DOHH2 (cell line): ENCODE data around the gene DBX1.

Source experiments
- H3F3A ChIP-seq: fragments of 200-600 bp; sonication (generic), shearing (Covaris generic); 2 replicates; pipeline ENCODE4 v1.6.0; 2016; ENCODE audit warnings: antibody characterized with exemption, mild to moderate bottlenecking; ENCODE audit not compliant: control insufficient read depth, insufficient read depth
- H3K27ac ChIP-seq: fragments of 200-600 bp; sonication (generic); 2 replicates; pipeline ENCODE4 v1.5.1; 2014; ENCODE audit warnings: low read depth, mild to moderate bottlenecking, low read length, moderate library complexity
- H3K27me3 ChIP-seq: fragments of 200-600 bp; sonication (generic); 2 replicates; pipeline ENCODE4 v1.6.1; 2014; ENCODE audit warnings: mild to moderate bottlenecking, low read length, mixed read lengths; ENCODE audit not compliant: control insufficient read depth
- H3K36me3 ChIP-seq: fragments of 200-600 bp; sonication (generic); 2 replicates; pipeline ENCODE4 v1.6.1; 2014; ENCODE audit warnings: mild to moderate bottlenecking, low read length, moderate library complexity, mixed read lengths; ENCODE audit not compliant: control insufficient read depth
- H3K4me1 ChIP-seq: fragments of 200-600 bp; sonication (generic); 2 replicates; pipeline ENCODE4 v1.6.1; 2014; ENCODE audit warnings: mild to moderate bottlenecking, low read length, mixed read lengths; ENCODE audit not compliant: control insufficient read depth
- H3K4me2 ChIP-seq: fragments of 200-600 bp; sonication (generic); 2 replicates; pipeline ENCODE4 v1.6.0; 2014; ENCODE audit warnings: mild to moderate bottlenecking, low read length, moderate library complexity
- H3K4me3 ChIP-seq: fragments of 200-600 bp; sonication (generic); 2 replicates; pipeline ENCODE4 v1.5.1; 2014; ENCODE audit warnings: mild to moderate bottlenecking, low read length, mixed read lengths
- H3K79me2 ChIP-seq: fragments of 200-600 bp; sonication (generic); 2 replicates; pipeline ENCODE4 v1.6.1; 2014; ENCODE audit warnings: mild to moderate bottlenecking, low read length, mixed read lengths; ENCODE audit not compliant: control insufficient read depth
- H3K9me2 ChIP-seq: fragments of 200-600 bp; sonication (generic); replicated peaks from 2 replicates; pipeline ENCODE4 v1.6.1; 2014; ENCODE audit warnings: mild to moderate bottlenecking, low read length, mixed read lengths; ENCODE audit not compliant: control insufficient read depth
- H3K9me3 ChIP-seq: fragments of 200-600 bp; sonication (generic); 2 replicates; pipeline ENCODE4 v1.6.1; 2014; ENCODE audit warnings: antibody characterized with exemption, low read length, mixed read lengths; ENCODE audit not compliant: control insufficient read depth, insufficient read depth
- H4K20me1 ChIP-seq: fragments of 200-600 bp; sonication (generic); 2 replicates; pipeline ENCODE4 v1.6.0; 2014; ENCODE audit warnings: low read depth, mild to moderate bottlenecking, antibody characterized with exemption, low read length, moderate library complexity; ENCODE audit not compliant: control insufficient read depth, insufficient read depth
- CTCF ChIP-seq: fragments of 200-600 bp; sonication (generic); IDR thresholded peaks from one replicate; pipeline ENCODE4 v1.5.1; 2014; ENCODE audit warnings: antibody characterized with exemption, mild to moderate bottlenecking, low read depth, low read length; ENCODE audit not compliant: poor library complexity, severe bottlenecking
- EZH2phosphoT487 ChIP-seq: fragments of 200-600 bp; sonication (generic); IDR thresholded peaks from 2 replicates; pipeline ENCODE4 v1.6.1; 2017; ENCODE audit warnings: borderline replicate concordance, mild to moderate bottlenecking, antibody characterized with exemption, low read length, moderate library complexity, mixed read lengths

DBX1 gene

GRCh38 chr11:20162824-20163782 lies 2.8 kb upstream of the DBX1 start:
- Histone ChIP-seq H3F3A (no peaks in the 10 kb centered on the region), H3K27me3 (no peaks in the 10 kb centered on the region), H3K9me3 (no peaks in the 10 kb centered on the region), H3K9me2 (no peaks in the 10 kb centered on the region), H3K36me3 (no peaks in the 10 kb centered on the region), H4K20me1 (no peaks in the 10 kb centered on the region), H3K4me1 (no peaks in the 10 kb centered on the region), H3K27ac (no peak overlapping the region), H3K4me3 (no peak overlapping the region), H3K4me2 (no peak overlapping the region), H3K79me2 (no peaks in the 10 kb centered on the region)
- TF ChIP-seq EZH2phosphoT487 = no peak
- TF ChIP-seq CTCF = no peak

- Histone ChIP-seq H3K4me2 (no peak overlapping the region), H3F3A (no peaks in the 10 kb centered on the region), H3K27ac (no peak overlapping the region), H4K20me1 (no peaks in the 10 kb centered on the region), H3K36me3 (no peaks in the 10 kb centered on the region), H3K9me2 (no peaks in the 10 kb centered on the region), H3K9me3 (no peaks in the 10 kb centered on the region), H3K79me2 (no peaks in the 10 kb centered on the region), H3K4me3 (no peak overlapping the region), H3K27me3 (peaks cover 4% of the 10 kb centered on the region; the same call in 1 of the 2 replicates), H3K4me1 (no peaks in the 10 kb centered on the region)
- TF ChIP-seq EZH2phosphoT487 (no peak), CTCF (no peak)
These were observed 1.9 kb upstream of the DBX1 start for GRCh38 chr11:20161923-20162744.

GRCh38 chr11:20161230-20161918 lies 1.1 kb upstream of the DBX1 start:
- no peaks in the 10 kb centered on the region for H3K9me2 ChIP-seq
- H4K20me1 ChIP-seq = no peaks in the 10 kb centered on the region
- H3K4me1 ChIP-seq = no peaks in the 10 kb centered on the region
- H3K4me3 ChIP-seq = no peak overlapping the region
- H3F3A ChIP-seq = no peaks in the 10 kb centered on the region
- TF ChIP-seq EZH2phosphoT487 = no peak
- no peak for TF ChIP-seq CTCF
- peaks cover 6% of the 10 kb centered on the region; the same call in 1 of the 2 replicates for H3K27me3 ChIP-seq
- H3K4me2 ChIP-seq = no peak overlapping the region
- H3K79me2 ChIP-seq = no peaks in the 10 kb centered on the region
- H3K9me3 ChIP-seq = no peaks in the 10 kb centered on the region
- H3K36me3 ChIP-seq = no peaks in the 10 kb centered on the region
- no peak overlapping the region for H3K27ac ChIP-seq
